Measurements from ENCODE around the gene HOXA6.

Gene HOXA6

GRCh38 chr7:27146491-27147198 is 929 bp downstream of the HOXA6 start:
- no peak overlapping the region for H3K4me3 ChIP-seq (ENCODE audit: low read depth, low read length)
- DNase-seq (ENCODE audit: low read depth): no peak
- TF ChIP-seq CTCF (IDR thresholded peaks at IDR 0.05; ENCODE audit: insufficient read depth, low read depth, low read length, missing control alignments): no peak

GRCh38 chr7:27145914-27146412 is 1.6 kb downstream of the HOXA6 start:
- DNase-seq (ENCODE audit: low read depth): no peak
- no peak for TF ChIP-seq CTCF (IDR thresholded peaks at IDR 0.05; ENCODE audit: insufficient read depth, low read depth, low read length, missing control alignments)

GRCh38 chr7:27145165-27145913 is 2.2 kb downstream of the HOXA6 start:
- TF ChIP-seq CTCF (IDR thresholded peaks at IDR 0.05; ENCODE audit: insufficient read depth, low read depth, low read length, missing control alignments): no peak
- no peak overlapping the region for H3K4me3 ChIP-seq (ENCODE audit: low read depth, low read length)
- DNase-seq (ENCODE audit: low read depth): no peak

More at GRCh38 chr7:27145914-27146412, 1.6 kb downstream of the HOXA6 start:
- H3K4me3 ChIP-seq (ENCODE audit: low read depth, low read length): no peak overlapping the region

GRCh38 chr7:27144781-27145164 is 2.8 kb downstream of the HOXA6 start:
- H3K4me3 ChIP-seq (ENCODE audit: low read depth, low read length): no peak overlapping the region
- no peak for TF ChIP-seq CTCF (IDR thresholded peaks at IDR 0.05; ENCODE audit: insufficient read depth, low read depth, low read length, missing control alignments)
- no peak for DNase-seq (ENCODE audit: low read depth)

GRCh38 chr7:27143950-27144780 is 3.4 kb downstream of the HOXA6 start:
- H3K4me3 ChIP-seq (ENCODE audit: low read depth, low read length): no peak overlapping the region
- TF ChIP-seq CTCF (IDR thresholded peaks at IDR 0.05; ENCODE audit: insufficient read depth, low read depth, low read length, missing control alignments): peak; percentile 57
- DNase-seq (ENCODE audit: low read depth): no peak

- peak; percentile 85 for DNase-seq (ENCODE audit: low read depth)
- peak within 1 kb of the TSS; percentile 37 for H3K4me3 ChIP-seq (ENCODE audit: low read depth, low read length)
- TF ChIP-seq CTCF (IDR thresholded peaks at IDR 0.05; ENCODE audit: insufficient read depth, low read depth, low read length, missing control alignments): no peak
Observed at GRCh38 chr7:27143023-27143949, 4.3 kb downstream of the HOXA6 start, which contains the start of gene HOXA5. TSS of gene HOXA5 (minus strand) at chr7:27143681. CDS start at chr7:27143607, 74 bp downstream.

Measured in GM12865 (cell line).